GM18520 (cell line): ENCODE results near the gene ETFRF1.

ENCODE experiments used
- ATAC-seq: cut with Tn5 transposase; IDR thresholded peaks from one replicate; pipeline ENCODE4 v1.9.1; 2021; ENCODE audit not compliant: unreplicated experiment

Gene ETFRF1

DNA sequence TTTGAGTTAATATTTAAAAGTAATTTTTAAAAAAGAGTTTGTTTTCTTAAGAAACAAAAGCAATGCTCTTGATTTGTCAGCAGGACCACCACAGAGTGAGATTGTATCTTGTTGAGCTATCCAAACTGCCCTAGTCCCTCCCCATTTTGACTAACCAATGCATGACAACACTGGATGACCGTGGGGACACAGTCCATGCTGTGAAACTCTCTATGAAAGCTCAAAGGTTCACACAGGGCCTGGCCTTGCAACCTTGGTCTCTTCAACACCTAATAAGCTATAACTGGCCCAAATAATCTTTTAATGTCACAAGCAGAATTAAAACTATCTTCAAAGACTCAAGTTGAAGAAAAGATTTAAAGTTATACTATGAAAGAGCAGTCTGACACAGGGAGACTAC, 13.5 kb downstream of the ETFRF1 start:
- no peak for ATAC-seq

DNA sequence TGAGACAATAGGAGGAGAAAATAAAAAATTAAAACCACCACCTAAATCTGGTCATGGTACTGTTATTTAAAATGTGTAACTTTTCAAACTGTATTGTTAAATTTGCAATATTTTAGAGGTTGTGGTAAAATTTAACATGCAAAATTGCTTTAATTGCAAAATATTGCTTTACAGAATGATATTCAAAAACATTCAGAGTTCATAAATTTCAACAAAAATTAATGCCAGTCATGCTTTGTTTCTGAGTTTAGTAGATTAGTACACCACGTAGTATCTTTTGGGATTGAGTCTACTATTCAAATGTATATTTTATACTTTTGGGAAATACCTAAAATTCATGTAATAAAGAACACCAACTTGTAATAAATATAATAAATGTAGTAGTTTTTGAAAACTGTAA, 18.3 kb downstream of the ETFRF1 start:
- no peak for ATAC-seq

DNA sequence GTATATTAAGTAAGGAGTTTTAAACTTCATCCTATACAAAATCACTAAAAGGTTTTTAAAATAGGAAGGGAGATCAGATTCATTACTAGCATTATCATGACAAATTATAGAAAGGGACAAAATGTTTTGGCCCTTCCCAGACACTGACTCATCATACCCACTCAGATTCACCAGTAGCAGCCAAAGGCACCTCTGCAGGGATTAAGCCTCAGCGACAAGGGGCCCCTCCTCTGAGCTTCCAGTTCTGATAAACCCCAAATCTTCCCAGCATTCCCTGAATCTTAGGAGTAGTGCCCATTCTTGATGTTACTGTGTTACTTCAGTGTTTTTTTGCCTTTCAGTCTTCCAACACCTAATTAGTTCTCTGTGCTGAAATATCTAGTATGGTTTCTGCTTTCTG, 41.2 kb downstream of the ETFRF1 start:
- no peak for ATAC-seq

DNA sequence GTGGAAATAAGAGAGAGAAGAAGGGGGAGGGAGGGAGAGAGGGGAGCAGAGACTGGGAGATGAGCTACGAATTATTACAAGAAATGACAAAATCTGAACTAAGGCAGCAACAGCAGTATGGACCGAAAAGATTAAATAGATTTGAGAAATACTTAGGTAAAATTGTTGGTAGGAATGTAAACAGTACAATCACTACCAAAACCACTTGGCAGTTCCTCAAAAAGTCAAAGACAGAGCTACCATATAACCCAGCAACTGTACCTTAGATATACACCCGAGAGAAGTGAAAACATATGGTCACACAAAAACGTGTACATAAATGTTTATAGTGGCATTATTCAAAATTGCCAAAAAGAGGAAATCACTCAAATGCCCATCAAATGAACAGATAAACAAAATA, 41.6 kb downstream of the ETFRF1 start:
- ATAC-seq, result no peak

DNA sequence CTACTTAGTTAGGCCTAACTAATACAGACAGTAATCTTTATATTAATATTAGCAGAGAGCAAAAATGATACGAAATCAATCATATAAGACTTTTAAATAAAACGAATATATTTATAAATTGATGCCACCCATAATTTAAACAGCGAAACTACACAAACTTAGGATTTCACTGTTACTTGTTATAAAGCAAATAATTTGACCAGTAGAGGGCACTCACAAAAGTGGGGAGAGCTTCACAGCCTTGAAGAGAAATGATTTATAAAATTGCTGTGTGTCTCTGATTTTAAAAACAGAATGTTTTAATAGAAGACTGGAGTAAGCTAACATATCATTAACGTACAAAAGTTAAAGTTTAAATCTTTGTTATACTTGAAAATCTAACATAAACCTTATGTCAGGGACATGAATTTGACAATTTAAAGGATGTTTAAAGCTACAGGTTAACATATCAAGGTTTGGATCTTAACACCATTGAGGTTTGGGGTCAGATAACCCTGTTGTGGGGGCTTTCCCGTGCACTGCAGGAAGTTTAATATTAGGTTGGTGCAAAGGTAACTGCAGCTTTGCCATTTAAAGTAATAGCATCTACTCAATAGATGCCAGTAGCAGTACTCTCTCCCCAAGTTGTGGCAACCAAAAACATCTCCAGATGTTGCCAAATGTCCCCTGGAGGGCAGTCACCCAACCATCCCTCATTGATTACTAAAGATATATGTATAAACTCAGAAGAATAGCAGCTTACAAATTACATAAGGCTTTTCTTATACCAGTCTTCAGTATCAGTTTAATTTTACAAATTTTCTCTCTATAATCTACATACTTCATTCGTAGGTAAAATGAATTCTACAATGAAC, 46.4 kb downstream of the ETFRF1 start:
- peak; percentile 55 for ATAC-seq

DNA sequence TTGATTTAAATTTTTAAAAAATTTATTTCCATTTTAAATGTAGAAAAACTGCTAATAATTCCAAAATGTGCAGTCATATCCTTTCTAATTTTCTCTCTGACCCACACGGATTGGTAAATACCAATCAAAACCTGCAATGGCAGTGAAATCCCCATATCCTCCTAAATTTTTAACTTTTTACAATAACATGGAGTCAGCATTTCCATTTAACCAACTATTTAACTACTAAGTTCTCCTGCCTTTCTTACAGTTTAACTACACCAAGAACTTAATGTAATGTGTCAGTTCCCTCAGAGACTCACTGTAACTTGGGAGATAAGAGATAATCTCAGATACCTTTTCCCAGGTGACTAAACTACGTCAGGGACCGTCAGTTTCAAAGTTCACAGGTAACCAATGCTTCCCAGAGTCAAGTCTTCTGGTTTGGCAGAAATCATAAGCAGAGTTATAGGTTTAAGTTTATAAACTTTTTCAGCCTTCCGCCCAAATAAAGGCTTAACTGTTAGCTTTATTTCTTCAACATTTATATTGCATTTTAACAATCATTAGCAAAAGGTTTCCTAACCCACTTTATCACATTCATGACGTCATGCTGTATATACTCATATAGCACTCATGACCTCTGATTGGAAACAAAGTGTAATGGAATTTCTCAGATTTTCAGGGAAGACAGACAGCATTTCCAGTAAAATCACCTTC, 48.1 kb downstream of the ETFRF1 start:
- ATAC-seq, result no peak

DNA sequence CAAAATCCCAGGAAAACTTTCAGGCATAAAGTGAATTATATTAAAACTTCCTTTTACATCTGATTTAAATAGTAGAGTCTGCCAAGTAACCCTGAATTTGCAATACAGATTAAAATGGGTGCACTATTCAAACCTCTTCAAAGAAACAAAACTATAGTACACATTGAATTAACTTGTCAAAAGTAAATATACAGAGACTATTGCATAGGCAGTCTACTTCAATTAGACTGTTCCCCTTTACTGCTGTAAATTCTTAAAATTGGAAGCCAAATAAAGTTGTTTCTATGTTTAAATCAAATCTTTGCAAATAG, 48.6 kb downstream of the ETFRF1 start:
- ATAC-seq, result no peak

DNA sequence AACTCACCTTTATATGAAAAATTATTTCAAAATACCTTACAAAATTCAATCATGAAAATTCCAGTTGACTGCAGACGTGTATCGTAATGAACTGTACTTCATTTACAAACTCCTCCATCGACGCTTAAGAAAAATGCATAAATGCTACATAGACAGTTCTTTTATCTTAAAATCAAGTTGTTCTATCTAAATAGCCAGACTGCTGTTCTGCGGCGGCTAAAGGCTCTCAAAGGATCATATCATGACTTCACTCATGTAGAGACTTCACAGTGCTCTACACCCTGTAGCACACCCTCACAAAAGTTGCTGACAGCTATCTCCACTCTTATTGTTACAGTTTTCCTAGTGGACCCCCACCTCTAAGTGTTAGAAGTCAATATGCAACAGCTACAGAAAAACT, 50.5 kb downstream of the ETFRF1 start:
- no peak for ATAC-seq

DNA sequence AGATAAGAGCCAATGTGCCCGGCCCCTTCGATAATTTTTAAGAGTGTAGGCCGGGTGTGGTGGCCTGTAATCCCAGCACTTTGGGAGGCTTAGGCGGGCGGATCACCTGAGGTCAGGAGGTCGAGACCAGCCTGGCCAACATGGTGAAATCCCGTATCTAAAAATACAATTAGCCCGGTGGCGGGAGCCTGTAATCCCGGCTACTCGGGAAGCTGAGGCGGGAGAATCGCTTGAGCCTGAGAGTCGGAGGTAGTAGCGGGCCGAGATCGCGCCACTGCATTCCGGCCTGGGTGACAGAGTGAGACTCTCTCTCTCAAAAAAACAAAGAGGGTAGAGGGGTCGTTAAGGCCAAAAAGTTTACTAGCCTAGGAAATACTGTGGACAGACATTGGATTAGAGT, 53.1 kb downstream of the ETFRF1 start:
- no peak for ATAC-seq

DNA sequence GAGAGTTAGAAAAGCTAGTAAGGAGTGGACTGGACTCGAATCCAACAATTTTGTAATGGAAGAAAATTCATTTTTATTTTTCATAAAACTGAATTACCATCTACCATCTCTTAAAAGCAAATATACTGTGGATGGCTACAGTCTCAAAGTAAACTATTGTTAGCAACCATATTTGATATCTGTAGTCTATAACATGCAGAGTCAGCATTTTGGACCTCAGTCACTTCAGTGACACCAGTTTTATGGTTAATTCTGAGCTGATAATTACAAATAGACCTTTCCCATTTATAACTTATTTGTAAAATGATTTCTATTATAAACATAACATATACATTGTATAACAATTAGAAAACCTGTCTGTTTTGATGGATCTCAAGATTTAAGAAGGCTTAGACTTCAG, 53.7 kb downstream of the ETFRF1 start:
- ATAC-seq, result no peak

DNA sequence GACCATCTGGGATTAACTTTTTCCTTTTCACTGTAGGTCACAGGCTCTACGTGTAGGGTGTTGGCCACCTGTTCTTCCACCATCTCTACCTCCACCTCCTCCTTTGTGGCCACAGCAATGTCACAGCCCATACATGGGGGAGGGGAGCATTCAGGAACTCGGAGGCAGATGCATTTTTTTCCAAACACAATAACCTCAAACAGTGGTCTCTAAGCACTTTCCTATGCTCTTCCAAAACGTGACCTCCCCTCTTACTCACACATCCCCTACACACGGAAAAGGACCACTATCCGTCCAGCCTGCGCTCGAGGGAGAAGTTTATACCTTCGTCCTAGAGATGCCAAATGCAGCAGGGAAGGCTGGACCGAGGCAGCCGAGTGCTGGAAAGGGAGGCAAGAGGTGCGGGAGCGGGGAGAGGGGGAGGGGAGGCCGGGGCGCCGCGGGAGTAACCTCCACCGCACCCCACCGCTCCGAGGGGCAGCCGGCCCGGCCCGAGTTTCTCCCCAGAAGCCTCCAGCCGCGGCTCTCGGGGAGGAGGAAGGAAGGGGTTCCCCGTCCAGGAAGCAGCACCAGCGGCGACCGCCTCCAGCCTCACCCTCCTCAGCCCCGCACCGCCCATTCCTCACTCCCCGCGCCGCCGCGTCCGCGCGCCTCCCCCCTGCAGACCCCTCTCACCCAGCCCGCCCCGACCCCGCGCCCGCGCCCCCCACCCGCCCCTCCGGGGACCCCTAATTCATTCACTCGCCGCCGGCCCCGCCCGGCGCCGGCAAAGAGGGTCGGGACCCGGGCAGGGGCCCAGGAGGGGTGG, 55.1 kb downstream of the ETFRF1 start:
- no peak for ATAC-seq

DNA sequence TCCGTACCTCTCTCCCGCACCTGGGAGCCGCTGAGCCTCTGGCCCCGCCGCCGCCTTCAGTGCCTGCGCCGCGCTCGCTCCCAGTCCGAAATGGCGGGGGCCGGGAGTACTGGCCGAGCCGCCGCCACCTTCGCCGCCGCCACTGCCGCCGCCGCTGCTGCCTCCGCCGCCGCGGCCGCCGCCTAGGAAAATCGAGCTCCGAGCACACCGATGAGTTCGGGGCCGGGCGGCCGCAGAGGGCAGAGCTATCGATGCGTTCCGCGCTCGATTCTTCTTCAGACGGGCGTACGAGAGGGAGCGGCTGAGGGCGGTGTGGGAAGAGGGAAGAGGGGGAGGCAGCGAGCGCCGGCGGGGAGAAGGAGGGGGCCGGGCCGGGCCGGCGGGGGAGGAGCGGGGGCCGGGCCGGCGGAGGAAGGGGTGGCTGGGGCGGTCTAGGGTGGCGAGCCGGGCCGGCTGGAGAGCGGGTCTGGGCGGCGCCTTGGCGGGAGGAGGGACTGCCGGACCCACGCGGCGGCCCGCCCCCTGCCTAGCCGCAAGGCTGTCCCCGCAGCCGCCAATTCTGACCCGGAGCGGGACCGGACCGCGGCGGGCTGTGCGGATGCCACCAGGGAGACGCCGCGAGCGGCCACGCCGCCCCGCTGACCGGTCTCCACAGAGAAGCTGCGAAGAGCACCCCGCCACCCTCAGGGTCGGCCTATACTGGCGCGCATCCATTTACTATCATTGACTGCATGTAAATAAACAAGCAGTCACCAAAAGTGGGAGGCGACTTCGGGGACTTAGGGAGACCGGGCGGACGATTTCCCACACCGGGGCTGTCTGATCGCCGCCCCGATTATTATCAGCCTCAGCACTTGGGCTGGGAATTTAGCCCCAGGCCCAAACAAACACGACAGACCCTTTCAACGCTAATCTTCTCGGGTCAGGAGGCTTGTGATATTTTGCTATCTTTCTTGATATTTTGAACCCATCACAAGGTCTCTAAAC, 56.0 kb downstream of the ETFRF1 start, which contains the start of gene KRAS:
Gene KRAS, minus strand, starts transcription at position 186 of the 987 bp plus-strand sequence.
- peak; percentile 78 for ATAC-seq

DNA sequence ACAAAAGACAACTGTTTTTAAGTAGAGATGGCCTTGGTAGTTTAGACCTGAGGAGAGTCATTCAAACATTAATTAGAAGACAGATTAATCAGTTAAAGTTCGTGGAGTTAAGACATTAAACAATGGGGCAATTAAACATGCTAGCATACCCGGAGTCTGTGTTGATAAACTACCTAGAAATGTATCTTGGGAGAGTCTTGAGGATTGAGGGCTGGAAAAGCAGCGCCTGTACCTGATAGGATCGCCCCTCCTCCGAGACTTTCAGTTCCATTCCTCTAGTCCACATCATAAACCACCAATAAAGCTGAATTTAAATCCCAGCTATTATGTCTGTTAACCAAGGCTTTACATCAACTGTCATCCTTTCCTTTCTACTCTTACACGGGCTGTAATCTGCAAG, 56.7 kb downstream of the ETFRF1 start:
- ATAC-seq, result no peak

DNA sequence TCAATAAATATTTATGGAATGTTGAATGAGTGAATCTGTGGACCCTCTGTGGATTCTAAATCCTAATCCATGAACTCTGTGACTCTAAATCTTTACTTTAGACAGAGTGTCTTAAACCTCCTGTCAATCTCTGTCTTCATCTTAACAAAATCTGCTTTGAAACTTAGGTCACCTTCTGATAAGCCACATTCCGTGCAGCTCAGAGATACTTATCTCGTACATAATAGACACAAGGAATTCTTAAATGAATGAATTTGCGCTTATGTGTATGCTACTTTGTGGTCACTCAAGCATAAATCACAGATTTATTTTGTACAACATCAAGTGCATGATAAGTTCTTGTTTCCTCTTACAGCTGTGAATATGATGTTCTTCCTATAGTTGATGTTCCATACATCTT, 57.9 kb downstream of the ETFRF1 start:
- ATAC-seq, result no peak

DNA sequence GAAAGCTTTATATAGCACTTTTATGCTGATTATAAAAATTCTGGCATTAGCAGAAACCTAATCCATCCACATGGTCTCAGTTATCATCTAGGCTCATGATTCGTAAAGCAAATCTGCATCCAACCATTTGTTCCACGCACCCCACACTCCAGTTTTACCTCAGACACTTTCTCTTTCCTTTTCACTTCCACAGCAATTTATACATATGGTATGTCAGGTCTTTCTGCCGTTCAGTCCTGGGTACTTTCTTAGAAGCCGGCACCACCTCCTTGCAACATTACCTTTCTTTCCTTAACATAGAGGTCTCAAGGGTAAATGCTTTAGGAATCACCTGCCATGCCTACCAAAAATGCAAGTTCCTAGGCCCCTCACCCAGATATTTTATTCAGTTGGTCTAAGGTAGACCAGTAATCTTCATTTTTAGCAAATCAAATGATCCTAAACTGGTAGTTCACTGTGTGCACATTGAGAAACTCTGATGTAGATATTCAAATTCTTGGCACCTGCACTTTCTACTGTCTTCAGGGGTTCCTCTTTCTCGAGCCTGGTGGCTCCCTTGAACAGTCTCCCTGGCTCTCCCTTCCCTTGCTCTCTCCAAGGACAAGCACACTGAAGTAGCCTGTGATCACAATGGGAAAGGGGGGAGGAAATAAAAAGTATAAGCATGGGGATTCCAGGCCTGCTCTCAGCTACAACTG, 58.5 kb downstream of the ETFRF1 start:
- no peak for ATAC-seq

DNA sequence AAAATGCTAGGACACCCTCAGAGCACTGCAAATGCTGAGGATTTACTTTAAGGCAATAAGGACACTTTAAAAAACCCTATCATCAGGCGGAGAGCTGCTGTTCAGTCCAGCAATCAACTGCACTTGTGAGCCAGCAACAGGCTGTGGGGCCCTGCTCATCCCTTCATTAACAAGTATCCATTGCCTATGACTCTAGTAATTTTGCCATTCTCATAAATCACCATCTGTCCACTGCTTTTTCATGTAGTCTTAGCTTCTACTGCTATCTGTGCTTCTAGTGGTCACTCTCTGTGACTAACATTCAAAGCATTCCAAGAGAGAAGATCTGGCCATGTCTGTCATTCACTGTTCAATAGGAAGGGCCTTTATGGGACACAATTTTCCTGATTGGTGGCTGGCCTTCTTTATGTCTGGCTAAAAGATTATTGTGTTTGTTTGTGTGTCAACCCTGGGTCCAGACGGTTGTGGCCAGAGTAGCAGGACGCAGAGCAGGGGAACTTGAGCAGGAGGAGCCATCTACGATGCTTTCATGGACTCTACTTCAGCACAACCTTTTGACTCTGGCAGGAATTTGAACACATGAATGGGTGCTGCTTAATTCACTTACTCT, 59.3 kb downstream of the ETFRF1 start:
- no peak for ATAC-seq
